CD4-positive, alpha-beta T cell treated with Interleukin-4 for 4 hours (primary cell): ENCODE measurements around the gene CETN3.
"Not testable (repeated sequence)": the region's sequence is repeated elsewhere in the genome, so short reads cannot be mapped to it uniquely, and the experiment has no call there.

Source experiments
- DNase-seq: peaks from one replicate; pipeline ENCODE4 v3.0.0-alpha.2; 2020

Gene CETN3

DNA sequence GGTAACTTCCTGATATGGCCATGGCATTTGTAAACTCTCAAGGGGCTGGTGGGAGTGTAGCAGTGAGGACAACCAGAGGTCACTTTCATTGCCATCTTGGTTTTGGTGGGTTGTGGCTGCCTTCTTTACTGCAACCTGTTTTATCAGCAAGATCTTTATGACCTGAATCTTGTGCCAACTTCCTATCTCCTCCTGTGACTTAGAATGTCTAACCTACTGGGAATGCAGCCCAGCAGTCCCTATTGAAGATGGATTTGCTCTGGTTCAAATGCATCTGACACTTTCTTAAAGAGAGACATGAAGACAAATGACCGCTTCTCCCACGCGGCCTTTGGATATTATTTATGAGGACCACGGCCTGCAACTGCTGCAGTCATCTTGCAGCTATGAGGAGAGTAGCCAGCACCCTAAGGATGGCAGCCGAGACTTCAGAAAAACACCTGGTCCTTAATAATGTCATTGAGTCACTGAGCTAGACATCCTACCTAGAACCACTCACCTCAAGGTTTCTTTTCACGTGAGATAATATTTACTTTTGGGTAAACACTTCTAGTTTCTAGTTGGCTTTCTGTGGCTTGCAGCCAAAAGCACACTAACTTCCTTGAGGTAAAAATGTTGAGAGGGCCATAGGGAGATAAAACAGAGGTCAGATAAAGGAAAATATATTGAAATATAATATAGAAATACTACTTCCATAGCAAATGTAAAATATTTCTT, 28.2 kb downstream of the CETN3 start:
- no peak for DNase-seq

DNA sequence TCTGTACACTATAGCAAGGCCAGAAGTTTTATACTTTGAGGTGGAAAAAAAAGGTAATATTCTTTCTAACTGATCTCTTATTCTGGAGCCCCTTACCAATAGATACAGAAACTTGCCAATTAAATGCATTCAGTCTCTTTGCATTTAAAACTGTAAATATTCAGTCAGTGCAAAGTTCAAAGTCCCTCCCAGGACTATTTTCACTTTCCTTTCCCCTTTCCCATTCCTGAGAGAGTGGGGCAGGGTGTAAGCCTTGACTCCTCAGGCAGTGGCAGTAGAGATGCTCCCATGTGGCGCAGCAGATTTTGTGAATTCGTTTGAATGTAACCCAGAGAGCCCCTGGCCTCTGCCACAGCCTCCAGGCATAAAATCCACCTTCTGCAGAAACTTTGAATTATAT, 29.9 kb downstream of the CETN3 start:
- DNase-seq: no peak

DNA sequence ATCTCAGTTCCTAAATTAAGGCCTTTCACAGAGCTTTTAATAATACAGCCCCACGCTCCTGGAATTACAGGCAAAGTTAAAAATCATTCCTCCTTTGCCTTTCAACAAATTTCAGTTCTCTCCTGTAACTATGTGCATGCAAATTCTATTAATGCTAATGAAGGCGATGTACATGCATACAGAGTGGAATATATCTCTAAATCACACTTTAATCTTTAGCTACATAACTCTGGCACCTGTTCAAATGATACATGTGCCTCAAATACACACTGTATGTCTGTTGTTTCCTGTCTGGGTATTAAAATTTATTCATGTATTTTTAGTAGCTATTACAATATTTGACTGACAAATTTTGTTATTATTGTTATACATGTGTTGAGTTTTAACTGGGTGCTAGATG, 30.8 kb downstream of the CETN3 start:
- DNase-seq: no peak

DNA sequence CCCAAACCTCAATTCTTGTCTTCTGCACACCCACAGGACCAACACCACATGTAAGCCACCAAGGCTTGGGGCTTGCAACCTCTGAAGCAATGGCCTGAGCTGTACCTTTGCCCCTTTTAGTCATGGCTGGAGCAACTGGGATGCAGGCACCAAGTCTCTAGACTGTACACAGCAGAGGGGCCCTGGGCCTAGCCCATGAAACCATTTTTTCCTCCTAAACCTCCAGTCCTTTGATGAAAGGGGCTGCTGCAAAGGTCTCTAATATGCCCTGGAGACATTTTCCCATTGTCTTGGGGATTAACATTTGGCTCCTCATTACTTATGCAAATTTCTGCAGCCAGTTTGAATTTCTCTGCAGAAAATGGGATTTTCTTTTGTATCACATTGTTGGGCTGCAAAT, 38.3 kb downstream of the CETN3 start:
- not testable (repeated sequence) for DNase-seq

DNA sequence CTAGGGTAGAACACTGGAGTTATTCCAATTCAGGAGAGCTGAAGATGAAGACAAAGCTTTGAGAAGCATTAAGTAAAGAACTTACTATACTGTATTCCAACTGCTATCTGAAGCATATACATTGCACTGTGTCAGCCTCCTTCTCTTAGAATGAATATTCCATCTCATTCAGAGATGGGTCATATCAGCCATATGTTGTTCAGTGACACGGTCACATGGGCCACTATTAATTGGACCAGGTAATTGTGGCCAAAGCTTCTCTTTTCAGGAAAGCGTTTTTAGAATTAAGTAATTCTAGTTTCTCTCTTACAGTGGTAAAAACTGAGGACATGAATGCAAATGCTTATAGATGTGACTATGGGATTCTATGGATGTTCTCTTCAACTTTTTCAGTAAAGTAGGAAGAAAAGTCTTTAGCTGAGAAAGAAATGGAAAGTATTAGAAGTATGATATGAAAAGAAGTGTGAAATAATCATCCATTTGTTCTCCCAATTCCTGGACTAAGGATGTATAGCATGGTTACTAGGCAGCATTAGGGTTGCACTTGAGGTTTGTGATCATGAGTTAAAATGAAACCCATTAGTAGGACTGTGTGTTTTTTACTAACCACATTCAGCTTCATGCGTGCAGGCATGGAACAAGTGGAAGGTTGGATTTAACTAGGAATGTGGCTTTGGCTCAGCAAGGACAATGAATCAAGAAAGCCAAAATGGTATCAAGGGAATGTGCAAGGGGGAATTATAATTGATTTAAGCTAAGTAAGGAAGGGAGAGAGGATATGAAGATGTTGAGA, 40.9 kb downstream of the CETN3 start:
- no peak for DNase-seq

DNA sequence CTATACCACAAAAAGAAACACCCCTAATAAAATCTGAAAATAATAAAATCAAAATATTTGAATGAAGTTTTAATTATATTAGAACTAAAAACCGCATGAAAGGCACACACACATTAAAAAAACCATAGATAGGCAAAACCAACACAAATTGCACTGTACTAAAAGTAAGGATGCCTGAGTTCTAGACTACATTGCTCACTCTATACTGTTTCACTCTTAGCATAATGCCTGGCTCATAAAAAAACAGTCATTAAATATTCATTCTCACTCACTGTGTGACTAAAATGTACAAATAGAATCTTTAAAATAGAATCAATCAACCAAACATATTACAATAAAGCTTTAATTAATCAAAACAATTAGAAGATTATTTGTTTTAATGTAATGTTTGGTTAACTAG, 41.7 kb downstream of the CETN3 start:
- no peak for DNase-seq

GRCh38 chr5:90366948-90367347, 42.6 kb downstream of the CETN3 start:
- no peak for DNase-seq

DNA sequence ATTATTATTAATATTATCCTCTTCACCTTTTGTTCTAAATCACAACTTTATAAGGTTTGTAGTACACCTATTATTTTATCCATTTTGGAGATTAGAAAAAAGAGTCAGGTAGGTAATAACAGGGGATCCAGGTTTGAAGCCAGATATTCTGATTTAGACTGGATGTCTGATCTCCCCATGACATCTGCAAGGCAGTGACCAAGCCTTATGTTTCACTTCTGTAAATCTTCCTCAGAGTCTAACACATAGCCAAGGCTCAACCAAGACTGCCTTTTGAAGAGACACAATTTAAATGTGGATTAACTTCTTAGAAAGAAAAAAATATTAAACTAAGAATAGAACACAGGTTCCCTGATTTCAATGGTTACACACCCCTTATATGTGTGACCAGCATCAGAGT, 44.2 kb downstream of the CETN3 start:
- DNase-seq: no peak

DNA sequence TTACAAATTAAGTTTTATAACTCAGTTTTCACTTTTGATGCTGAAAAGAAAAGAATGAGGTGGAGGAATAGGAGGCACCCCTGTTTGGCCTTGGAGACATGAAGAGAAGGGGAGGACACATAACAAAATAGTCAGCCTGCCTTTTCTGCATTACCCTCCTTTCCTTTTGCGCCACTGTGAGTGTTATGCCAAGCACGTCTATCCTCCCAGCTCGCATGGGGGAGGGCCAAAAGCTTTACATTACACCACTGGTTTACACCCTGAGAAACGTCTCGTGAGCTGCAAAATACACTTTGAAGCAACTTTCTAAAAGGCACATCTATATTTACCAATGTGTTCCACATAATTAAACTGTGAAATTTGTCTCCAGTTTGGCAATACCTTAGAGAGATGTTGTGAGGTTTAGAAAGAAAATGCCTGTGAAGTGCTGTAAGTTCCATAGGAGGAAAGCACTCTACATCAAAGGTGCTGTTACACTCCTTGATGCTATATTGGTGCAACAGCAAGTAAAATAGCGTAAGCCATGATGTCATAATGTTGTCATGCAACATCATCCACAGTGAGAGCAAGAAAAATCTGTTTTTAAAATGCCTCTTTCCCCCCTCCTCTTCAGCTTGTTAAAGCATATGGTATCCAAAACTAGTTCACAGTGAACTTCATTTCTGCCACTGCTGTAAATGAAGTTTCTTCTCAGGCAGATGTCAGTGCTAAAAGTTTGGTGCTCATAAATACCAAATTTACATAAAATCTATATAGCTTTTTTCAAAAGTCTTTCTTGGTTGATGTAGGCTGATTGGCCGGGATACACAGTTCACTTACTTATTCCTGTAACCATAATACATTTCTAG, 50.3 kb downstream of the CETN3 start:
- no peak for DNase-seq

- DNase-seq: no peak
Measured at GRCh38 chr5:90356622-90357021, 52.9 kb downstream of the CETN3 start.

DNA sequence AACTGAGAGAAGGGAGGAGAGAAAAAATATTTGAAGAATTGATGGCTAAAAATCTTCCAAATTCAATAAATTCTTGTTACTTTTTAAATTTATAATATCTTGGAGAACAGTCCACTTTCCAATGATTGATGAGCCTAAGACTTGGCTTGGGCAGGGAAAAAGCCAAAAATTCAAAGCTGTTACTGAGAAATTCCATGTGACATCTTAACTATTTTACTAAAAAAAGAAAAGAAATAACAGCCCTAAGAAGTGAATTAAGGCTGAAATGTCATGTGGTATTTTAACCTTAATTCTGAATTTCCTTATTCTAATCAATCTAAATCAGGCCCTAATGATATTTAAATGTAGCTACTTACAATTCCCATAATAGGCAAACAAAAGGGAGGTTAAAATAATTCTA, 53.4 kb downstream of the CETN3 start:
- no peak for DNase-seq

- DNase-seq: no peak
Measured at GRCh38 chr5:90355635-90356034, 53.9 kb downstream of the CETN3 start.

DNA sequence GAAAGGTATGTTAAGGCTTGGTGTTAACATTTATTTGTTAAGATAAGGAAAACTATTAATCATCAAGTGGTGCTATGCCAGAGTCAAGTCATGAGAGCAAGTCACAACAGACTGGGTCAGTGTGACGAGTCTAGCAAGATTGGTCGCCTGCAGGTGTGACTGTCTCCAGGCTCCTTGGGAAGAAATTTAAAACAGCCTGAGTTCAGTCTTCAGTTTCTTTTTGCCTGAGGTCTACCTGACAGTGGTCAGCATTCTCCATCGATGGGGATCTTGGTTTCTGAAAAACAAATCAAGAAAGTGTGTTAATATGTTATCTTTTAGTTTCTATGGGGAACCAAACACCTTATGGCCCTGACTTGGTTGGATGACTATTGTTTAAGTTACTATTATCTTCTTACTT, 56.3 kb downstream of the CETN3 start:
- no peak for DNase-seq

DNA sequence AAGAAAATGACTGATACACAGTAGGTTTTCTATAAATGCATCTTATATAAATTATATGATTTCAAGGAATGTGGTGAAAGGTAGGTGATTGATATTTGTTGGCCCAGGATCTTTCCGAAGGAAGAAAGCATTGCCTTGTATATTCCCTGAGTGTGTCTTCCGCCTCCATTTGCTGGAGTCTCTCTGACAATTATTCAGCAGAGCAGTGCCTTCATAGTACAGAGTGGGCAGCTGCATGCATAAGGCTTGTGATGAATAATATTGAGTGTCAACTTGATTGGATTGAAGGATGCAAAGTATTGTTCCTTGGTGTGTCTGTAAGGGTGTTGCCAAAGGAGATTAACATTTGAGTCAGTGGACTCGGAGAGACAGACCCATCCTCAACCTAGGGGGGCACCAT, 58.5 kb downstream of the CETN3 start:
- DNase-seq: no peak

DNA sequence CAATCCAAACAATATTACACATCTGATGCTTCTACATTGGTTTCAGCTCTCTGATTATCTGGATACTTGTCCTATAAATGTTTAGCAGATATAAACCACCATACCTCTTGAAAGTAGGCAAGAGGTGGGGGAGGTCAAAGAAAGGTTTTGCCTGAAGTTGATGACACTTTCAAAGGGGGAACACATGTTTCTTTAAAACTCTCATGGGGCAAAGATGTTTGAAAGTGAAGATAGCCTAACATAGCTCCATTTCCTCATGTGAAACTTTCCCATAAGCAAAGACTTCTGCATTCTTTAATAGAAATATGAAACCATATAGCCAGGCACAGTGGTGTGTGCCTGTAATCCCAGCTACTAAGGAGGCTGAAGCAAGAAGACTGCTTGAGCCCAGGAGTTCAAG, 62.1 kb downstream of the CETN3 start:
- no peak for DNase-seq

- DNase-seq: no peak
Measured at GRCh38 chr5:90345684-90346083, 63.9 kb downstream of the CETN3 start.

DNA sequence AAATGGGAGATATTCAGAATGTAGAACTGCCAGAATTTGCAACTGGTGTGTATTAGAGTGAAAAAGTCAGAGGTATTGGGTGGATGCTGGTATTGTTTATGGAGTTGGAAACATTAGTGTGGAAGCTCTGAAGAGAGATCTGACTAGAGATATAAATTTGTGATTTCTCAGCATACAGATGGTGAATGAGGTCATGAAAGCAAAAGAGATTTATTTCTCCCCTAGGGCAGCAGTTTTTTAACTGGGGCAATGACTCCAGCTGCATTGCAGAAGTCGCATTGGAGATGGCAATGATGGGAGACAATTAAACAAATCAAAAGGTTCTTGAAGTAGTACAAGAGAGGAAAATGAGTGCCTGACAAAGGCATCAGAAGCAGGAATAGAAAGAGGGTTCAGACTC, 64.9 kb downstream of the CETN3 start:
- DNase-seq: no peak

- not testable (repeated sequence) for DNase-seq
Measured at GRCh38 chr5:90343731-90344130, 65.8 kb downstream of the CETN3 start.

DNA sequence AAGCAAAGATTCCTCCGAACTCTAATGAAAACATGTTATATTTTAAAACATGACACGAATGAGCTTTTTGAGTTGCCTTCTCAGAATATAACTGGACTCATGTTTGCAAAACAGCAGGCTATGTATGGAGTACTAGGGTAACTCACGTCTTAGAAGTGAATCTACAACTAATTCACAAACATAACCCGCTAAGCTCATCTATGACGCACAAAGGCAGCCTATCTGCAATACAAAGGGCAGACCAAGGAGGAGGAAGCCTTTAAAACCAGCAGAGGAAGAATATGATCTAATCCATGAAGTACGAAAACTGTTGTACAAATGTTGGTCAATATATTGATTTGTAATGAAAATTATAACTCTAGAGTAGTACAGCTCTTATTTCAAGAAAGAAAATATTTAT, 67.0 kb downstream of the CETN3 start:
- DNase-seq: no peak
